Measurements from ENCODE around the gene CHRND. TPM values are rescaled to one million over a fixed set of nuclear protein-coding genes. Genes with fewer than 3 reads are reported as not detected.

The CHRND gene
- total RNA-seq, 1 experiment from 2014 or later = not detected

DNA sequence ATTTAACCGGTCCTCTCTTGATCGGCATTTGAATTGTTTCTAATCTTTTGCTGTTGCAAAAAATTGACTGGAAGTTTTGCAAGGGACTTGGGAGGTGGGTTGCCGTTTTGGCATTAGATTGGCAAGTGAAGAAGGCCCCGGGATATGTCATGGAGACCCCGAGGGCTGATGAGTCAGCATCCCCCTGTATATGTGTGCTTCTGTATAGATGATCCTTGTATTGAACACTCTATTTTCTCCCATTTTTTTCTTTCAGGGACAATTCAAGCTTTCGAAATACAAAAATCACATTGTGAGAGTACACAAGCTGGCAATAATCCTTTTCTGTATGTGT, 54.7 kb downstream of the CHRND start:
- no peaks in the 10 kb centered on the region for H3K27me3 ChIP-seq (ENCODE audit: low read length)
- no peak overlapping the region for H3K4me2 ChIP-seq (ENCODE audit: low read depth, low read length, poor library complexity, severe bottlenecking)
- no peak overlapping the region for H3K9ac ChIP-seq (ENCODE audit: low read length)
- H3K9me3 ChIP-seq (ENCODE audit: low read length) = no peaks in the 10 kb centered on the region
- no peak overlapping the region for H2AFZ ChIP-seq (ENCODE audit: low read length)
- H3K4me1 ChIP-seq (ENCODE audit: low read length) = peaks cover 19% of the 10 kb centered on the region
- H4K20me1 ChIP-seq (ENCODE audit: insufficient read depth, low read depth, low read length) = no peaks in the 10 kb centered on the region
- H3K27ac ChIP-seq (ENCODE audit: low read length) = no peak overlapping the region
- DNase-seq = no peak
- no peaks in the 10 kb centered on the region for H3K79me2 ChIP-seq (ENCODE audit: low read length)
- no peaks in the 10 kb centered on the region for H3K9me2 ChIP-seq (replicated peaks; ENCODE audit: insufficient read depth, low read length)
- H3K36me3 ChIP-seq (ENCODE audit: insufficient read depth, low read length) = 0 out of 2 replicates have a peak, but pooled peaks cover 3% of the 10 kb centered on the region
- no peak overlapping the region for H3K4me3 ChIP-seq (ENCODE audit: low read length)

- Histone ChIP-seq H3K9ac (ENCODE audit: low read length) (peak overlapping the region; percentile 39; the same call in 1 of the 2 replicates), H3K36me3 (ENCODE audit: insufficient read depth, low read length) (0 out of 2 replicates have a peak, but pooled peaks cover 3% of the 10 kb centered on the region), H3K4me3 (ENCODE audit: low read length) (no peak overlapping the region), H3K27ac (ENCODE audit: low read length) (no peak overlapping the region), H3K79me2 (ENCODE audit: low read length) (no peaks in the 10 kb centered on the region), H3K27me3 (ENCODE audit: low read length) (no peaks in the 10 kb centered on the region), H2AFZ (ENCODE audit: low read length) (no peak overlapping the region), H3K4me2 (ENCODE audit: low read depth, low read length, poor library complexity, severe bottlenecking) (peak overlapping the region; percentile 31), H4K20me1 (ENCODE audit: insufficient read depth, low read depth, low read length) (no peaks in the 10 kb centered on the region), H3K9me2 (replicated peaks; ENCODE audit: insufficient read depth, low read length) (no peaks in the 10 kb centered on the region), H3K4me1 (ENCODE audit: low read length) (peaks cover 19% of the 10 kb centered on the region), H3K9me3 (ENCODE audit: low read length) (no peaks in the 10 kb centered on the region)
- peak; percentile 48 for DNase-seq
Measured at GRCh38 chr2:232581725-232582124, 55.8 kb downstream of the CHRND start.

GRCh38 chr2:232584238-232584637, 58.3 kb downstream of the CHRND start:
- Histone ChIP-seq H3K9me3 (ENCODE audit: low read length) (no peaks in the 10 kb centered on the region), H2AFZ (ENCODE audit: low read length) (no peak overlapping the region), H3K36me3 (ENCODE audit: insufficient read depth, low read length) (0 out of 2 replicates have a peak, but pooled peaks cover 3% of the 10 kb centered on the region), H3K79me2 (ENCODE audit: low read length) (no peaks in the 10 kb centered on the region), H4K20me1 (ENCODE audit: insufficient read depth, low read depth, low read length) (no peaks in the 10 kb centered on the region), H3K27ac (ENCODE audit: low read length) (no peak overlapping the region), H3K9me2 (replicated peaks; ENCODE audit: insufficient read depth, low read length) (no peaks in the 10 kb centered on the region), H3K27me3 (ENCODE audit: low read length) (no peaks in the 10 kb centered on the region), H3K4me3 (ENCODE audit: low read length) (no peak overlapping the region), H3K9ac (ENCODE audit: low read length) (no peak overlapping the region), H3K4me1 (ENCODE audit: low read length) (peaks cover 19% of the 10 kb centered on the region), H3K4me2 (ENCODE audit: low read depth, low read length, poor library complexity, severe bottlenecking) (no peak overlapping the region)
- DNase-seq = no peak

Other genes with a start within 250 kb of the CHRND start
- gene ALPP, start 147.4 kb upstream of the CHRND start, total RNA-seq (2014; rRNA removed; shearing (Covaris generic); ENCODE audit: low replicate concordance) = not detected in 2 replicates
- gene ALPG, start 119.3 kb upstream of the CHRND start, total RNA-seq (2014; rRNA removed; shearing (Covaris generic); ENCODE audit: low replicate concordance) = not detected in 2 replicates
- gene ALPI, start 70.0 kb upstream of the CHRND start, total RNA-seq (2014; rRNA removed; shearing (Covaris generic); ENCODE audit: low replicate concordance) = not detected in 2 replicates
- not detected in 2 replicates for gene ECEL1, start 38.3 kb upstream of the CHRND start, total RNA-seq (2014; rRNA removed; shearing (Covaris generic); ENCODE audit: low replicate concordance)
- not detected in 2 replicates for gene PRSS56, start 5.8 kb upstream of the CHRND start, total RNA-seq (2014; rRNA removed; shearing (Covaris generic); ENCODE audit: low replicate concordance)
- not detected in 2 replicates for gene CHRNG, start 13.5 kb downstream of the CHRND start, total RNA-seq (2014; rRNA removed; shearing (Covaris generic); ENCODE audit: low replicate concordance)
- gene TIGD1, start 24.4 kb downstream of the CHRND start, total RNA-seq (2014; rRNA removed; shearing (Covaris generic); ENCODE audit: low replicate concordance) = 14.9 and 20.6 TPM in 2 replicates
- 53.0 and 58.2 TPM in 2 replicates for gene EIF4E2, start 24.5 kb downstream of the CHRND start, total RNA-seq (2014; rRNA removed; shearing (Covaris generic); ENCODE audit: low replicate concordance)
- not detected in 2 replicates for gene EFHD1, start 107.4 kb downstream of the CHRND start, total RNA-seq (2014; rRNA removed; shearing (Covaris generic); ENCODE audit: low replicate concordance)
- gene GIGYF2, start 171.2 kb downstream of the CHRND start, total RNA-seq (2014; rRNA removed; shearing (Covaris generic); ENCODE audit: low replicate concordance) = 51.5 and 59.6 TPM in 2 replicates

Data from Karpas-422 (cell line).